NCI-H1417 treated with DMSO at 0.1 percent for 48 hours (cell line): ENCODE data around the gene UBE2Q1.

Source experiments
- DNase-seq: peaks from one replicate; lab custom pipeline; 2025; lab: John Stamatoyannopoulos, UW

The UBE2Q1 gene

GRCh38 chr1:154502744-154503115, 55.7 kb downstream of the UBE2Q1 start:
- DNase-seq, result no peak

GRCh38 chr1:154502066-154502743, 56.3 kb downstream of the UBE2Q1 start, which contains the start of the genes SHE and TDRD10:
SHE (minus strand) TSS chr1:154502412; CDS start chr1:154502026, 386 bp downstream.
TDRD10 (plus strand) TSS chr1:154502219; CDS start chr1:154506904, 4,685 bp downstream.
- DNase-seq, result no peak

- no peak for DNase-seq
Observed at GRCh38 chr1:154501423-154502065, 56.9 kb downstream of the UBE2Q1 start.

GRCh38 chr1:154500533-154500932, 57.9 kb downstream of the UBE2Q1 start:
- DNase-seq, result no peak

GRCh38 chr1:154499446-154499845, 59.0 kb downstream of the UBE2Q1 start:
- no peak for DNase-seq
